Heart left ventricle (tissue), 13 donors: ENCODE results near the gene SLC43A3.

Experiments
- POLR2A ChIP-seq, 2 donors: fragments of 450-650 bp; IDR thresholded peaks; one replicate each; pipeline ENCODE4 v1.6.1; 2017; ENCODE audit warnings: antibody characterized with exemption in 2 of 2, mild to moderate bottlenecking in 2 of 2, moderate library complexity in 2 of 2
- TF ChIP-seq, protein P1 (sequence below), 12 donors: fragments of 200-600 bp; sonication (generic) in 4 of 12; IDR thresholded peaks; one replicate each; pipeline versions ENCODE4 v1.5.0 to v1.8.0; 2018 to 2022; ENCODE audit warnings: antibody characterized with exemption in 12 of 12, mild to moderate bottlenecking in 5 of 12
- donor health status: ischemic (EF 13 %, LVEDD 7.1; RV severe dilation, severe dysfunction).
- donor health status: DM: no; HTN: yes; CAD: no.
- donor health status: DM: no; HTN: no; CAD: no.
- donor health status: ischemic (EF 25% LVEDD 6.9; RV normal size, moderate dysfunction).
- donor health status: ischemic (EF 25% LVEDD 5.7; RV mildly dilated, moderate dysfunction).
- donor health status: ischemic (EF 35%, LVEDD 5.7; RV mildly dilated, moderate dysfunction).
- donor health status: nonischemic (EF 11% LVEDD 7.7; RV severe dilation, severe dysfunction).
- donor health status: DM: yes; HTN: yes; CAD: no.
- donor health status: PGD.
- donor health status: ischemic (EF 29% LVEDD 5.4; RV normal size, mild dysfunction).
- donor health status: nonischemic (EF 23%, LVEDD 6.1; RV moderate dilation, normal function).

DNA sequence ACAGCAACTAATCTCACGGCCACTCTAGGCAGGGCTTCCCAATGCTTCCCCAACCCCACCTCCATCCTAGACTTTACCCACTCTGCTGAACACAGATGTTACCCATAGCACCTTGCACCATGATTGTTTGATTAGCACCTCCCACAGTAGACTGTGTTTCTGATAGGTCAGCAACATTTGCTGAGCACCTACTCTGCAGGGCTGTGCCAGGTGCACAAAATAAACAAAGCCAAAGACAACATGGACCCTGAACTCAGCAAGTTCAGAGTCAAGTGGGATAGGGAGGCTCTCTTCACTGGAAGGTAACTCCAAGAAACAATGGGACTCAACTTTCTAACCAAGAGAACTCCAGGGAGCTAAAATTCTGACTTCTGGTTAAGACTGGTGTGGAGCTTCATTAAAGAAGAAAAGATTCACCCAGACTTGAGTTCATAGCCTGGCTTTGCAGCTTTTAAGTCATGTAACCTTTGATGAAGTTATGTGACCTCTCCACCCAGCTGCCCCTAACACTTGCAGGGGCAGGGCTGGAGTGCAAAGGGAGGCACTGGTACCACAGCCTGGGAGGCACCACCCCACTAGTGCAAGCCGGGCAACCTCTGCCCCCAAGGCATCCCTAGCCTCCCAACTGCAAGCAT is 26.7 kb upstream of the SLC43A3 start:
- TF ChIP-seq, protein P1, sequence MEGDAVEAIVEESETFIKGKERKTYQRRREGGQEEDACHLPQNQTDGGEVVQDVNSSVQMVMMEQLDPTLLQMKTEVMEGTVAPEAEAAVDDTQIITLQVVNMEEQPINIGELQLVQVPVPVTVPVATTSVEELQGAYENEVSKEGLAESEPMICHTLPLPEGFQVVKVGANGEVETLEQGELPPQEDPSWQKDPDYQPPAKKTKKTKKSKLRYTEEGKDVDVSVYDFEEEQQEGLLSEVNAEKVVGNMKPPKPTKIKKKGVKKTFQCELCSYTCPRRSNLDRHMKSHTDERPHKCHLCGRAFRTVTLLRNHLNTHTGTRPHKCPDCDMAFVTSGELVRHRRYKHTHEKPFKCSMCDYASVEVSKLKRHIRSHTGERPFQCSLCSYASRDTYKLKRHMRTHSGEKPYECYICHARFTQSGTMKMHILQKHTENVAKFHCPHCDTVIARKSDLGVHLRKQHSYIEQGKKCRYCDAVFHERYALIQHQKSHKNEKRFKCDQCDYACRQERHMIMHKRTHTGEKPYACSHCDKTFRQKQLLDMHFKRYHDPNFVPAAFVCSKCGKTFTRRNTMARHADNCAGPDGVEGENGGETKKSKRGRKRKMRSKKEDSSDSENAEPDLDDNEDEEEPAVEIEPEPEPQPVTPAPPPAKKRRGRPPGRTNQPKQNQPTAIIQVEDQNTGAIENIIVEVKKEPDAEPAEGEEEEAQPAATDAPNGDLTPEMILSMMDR (IDR thresholded peaks at IDR 0.05), result no peak
- no peak for TF ChIP-seq POLR2A (IDR thresholded peaks at IDR 0.05)
